Hepatocyte (in vitro differentiated cells): Measurements from ENCODE around the gene KDM1B. TPM values are rescaled to one million over a fixed set of nuclear protein-coding genes. Genes with fewer than 3 reads are reported as not detected.
A peak's percentile ranks its signal among the peaks of the same experiment; 100 is the strongest.

ENCODE experiments used
- DNase-seq: peaks from one replicate; pipeline ENCODE4 v3.0.0-alpha.2; 2016; ENCODE audit warnings: low spot score
- H2AFZ ChIP-seq: fragments of 200-600 bp; sonication (generic); 2 replicates; pipeline ENCODE4 v1.6.0; 2016; ENCODE audit warnings: antibody characterized with exemption, mild to moderate bottlenecking
- H3K27ac ChIP-seq: fragments of 200-600 bp; sonication (generic); 2 replicates; pipeline ENCODE4 v1.5.1; 2016; ENCODE audit warnings: mild to moderate bottlenecking
- H3K27me3 ChIP-seq: fragments of 200-600 bp; sonication (generic); 2 replicates; pipeline ENCODE4 v1.6.1; 2016
- H3K36me3 ChIP-seq: fragments of 200-600 bp; sonication (generic); replicated peaks from 2 replicates; pipeline ENCODE4 v1.5.1; 2016; ENCODE audit warnings: low read depth; ENCODE audit not compliant: insufficient read depth
- H3K4me1 ChIP-seq: fragments of 200-600 bp; sonication (generic); 2 replicates; pipeline ENCODE4 v1.5.1; 2016; ENCODE audit warnings: mild to moderate bottlenecking, moderate library complexity; ENCODE audit not compliant: insufficient read depth
- H3K4me2 ChIP-seq: fragments of 200-600 bp; sonication (generic); 2 replicates; pipeline ENCODE4 v1.6.0; 2016
- H3K4me3 ChIP-seq: fragments of 200-600 bp; sonication (generic); 2 replicates; pipeline ENCODE4 v1.5.1; 2016; ENCODE audit warnings: mild to moderate bottlenecking
- H3K79me2 ChIP-seq: fragments of 200-600 bp; sonication (generic); 2 replicates; pipeline ENCODE4 v1.6.0; 2017; ENCODE audit warnings: mild to moderate bottlenecking
- H3K9me2 ChIP-seq: fragments of 200-600 bp; sonication (generic); replicated peaks from 2 replicates; pipeline ENCODE4 v1.6.0; 2017; ENCODE audit warnings: mild to moderate bottlenecking; ENCODE audit not compliant: insufficient read depth
- H3K9me3 ChIP-seq: fragments of 200-600 bp; sonication (generic); 2 replicates; pipeline ENCODE4 v1.5.1; 2016; ENCODE audit warnings: low read depth, mild to moderate bottlenecking
- H4K20me1 ChIP-seq: fragments of 200-600 bp; sonication (generic); 2 replicates; pipeline ENCODE4 v1.6.0; 2016; ENCODE audit warnings: mild to moderate bottlenecking; ENCODE audit not compliant: insufficient read depth, poor library complexity, severe bottlenecking
- EZH2 ChIP-seq: fragments of 200-600 bp; sonication (generic); IDR thresholded peaks from 2 replicates; pipeline ENCODE4 v1.6.1; 2016; ENCODE audit warnings: antibody characterized with exemption, mild to moderate bottlenecking, borderline replicate concordance
- EZH2phosphoT487 ChIP-seq: fragments of 200-600 bp; sonication (generic); IDR thresholded peaks from one replicate; pipeline ENCODE4 v1.6.1; 2018; ENCODE audit warnings: antibody characterized with exemption, mild to moderate bottlenecking, low read depth, moderate library complexity; ENCODE audit not compliant: unreplicated experiment, severe bottlenecking
- WGBS: methylation state at CpG from one replicate; pipeline ENCODE4 v1.1.6; 2016; ENCODE audit warnings: low lambda C conversion rate; ENCODE audit errors: missing lambda C conversion rate; 5-methylcytosine and 5-hydroxymethylcytosine counted together
- polyA plus RNA-seq: library from polyadenylated mRNA; unstranded; fragments of >200 nt; fragmentation: Nextera tagmentation; extraction: Ambion mirVana; gene quantifications from 2 replicates; pipeline ENCODE4 v1.2.1, GENCODE V29; 2016
- total RNA-seq: library from RNA; depleted of rRNA; stranded (reverse); fragments of >200 nt; gene quantifications from 2 replicates; pipeline ENCODE4 v1.2.3, GENCODE V29; 2014
- TF ChIP-seq, protein P1 (sequence below): fragments of 200-600 bp; sonication (generic); IDR thresholded peaks from 2 replicates; pipeline ENCODE4 v1.5.1; 2016; ENCODE audit warnings: antibody characterized with exemption, mild to moderate bottlenecking; ENCODE audit not compliant: poor library complexity

The KDM1B gene
- total and polyA plus RNA-seq, 2 experiments from 2014 or later, result 5.9 to 9.1 TPM

DNA sequence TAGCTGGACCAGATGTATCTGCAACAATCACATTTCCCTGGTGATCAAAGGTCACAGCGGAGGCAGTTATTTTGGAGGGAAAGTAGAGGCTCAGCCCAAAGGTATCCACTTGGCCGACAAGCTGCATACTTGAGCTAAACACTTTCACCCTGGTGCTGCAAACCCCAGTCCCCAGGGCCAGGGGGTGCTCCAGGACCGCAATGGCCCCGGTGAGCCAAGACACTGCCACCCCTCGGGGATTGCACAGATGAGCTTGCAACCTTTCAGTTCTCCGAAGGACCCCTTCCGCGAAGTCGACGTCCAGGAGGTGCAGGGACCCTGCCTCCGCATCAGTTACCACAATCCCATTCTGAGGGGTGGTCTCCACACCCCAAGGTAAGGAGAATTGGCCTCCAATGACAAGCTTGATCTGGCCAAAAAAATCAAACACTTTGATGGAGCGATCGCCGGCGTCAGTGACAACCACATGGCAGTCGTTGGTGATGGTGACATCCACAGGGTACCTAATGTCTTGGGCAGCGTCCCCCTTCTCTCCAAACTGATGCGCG is 33.6 kb upstream of the KDM1B start:
- no peaks in the 10 kb centered on the region for H4K20me1 ChIP-seq
- H3K4me3 ChIP-seq, result no peak overlapping the region
- H2AFZ ChIP-seq, result no peak overlapping the region
- no peak for TF ChIP-seq EZH2
- TF ChIP-seq, protein P1, sequence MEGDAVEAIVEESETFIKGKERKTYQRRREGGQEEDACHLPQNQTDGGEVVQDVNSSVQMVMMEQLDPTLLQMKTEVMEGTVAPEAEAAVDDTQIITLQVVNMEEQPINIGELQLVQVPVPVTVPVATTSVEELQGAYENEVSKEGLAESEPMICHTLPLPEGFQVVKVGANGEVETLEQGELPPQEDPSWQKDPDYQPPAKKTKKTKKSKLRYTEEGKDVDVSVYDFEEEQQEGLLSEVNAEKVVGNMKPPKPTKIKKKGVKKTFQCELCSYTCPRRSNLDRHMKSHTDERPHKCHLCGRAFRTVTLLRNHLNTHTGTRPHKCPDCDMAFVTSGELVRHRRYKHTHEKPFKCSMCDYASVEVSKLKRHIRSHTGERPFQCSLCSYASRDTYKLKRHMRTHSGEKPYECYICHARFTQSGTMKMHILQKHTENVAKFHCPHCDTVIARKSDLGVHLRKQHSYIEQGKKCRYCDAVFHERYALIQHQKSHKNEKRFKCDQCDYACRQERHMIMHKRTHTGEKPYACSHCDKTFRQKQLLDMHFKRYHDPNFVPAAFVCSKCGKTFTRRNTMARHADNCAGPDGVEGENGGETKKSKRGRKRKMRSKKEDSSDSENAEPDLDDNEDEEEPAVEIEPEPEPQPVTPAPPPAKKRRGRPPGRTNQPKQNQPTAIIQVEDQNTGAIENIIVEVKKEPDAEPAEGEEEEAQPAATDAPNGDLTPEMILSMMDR, result no peak
- TF ChIP-seq EZH2phosphoT487, result no peak
- DNase-seq, result no peak
- peak overlapping the region; percentile 92 for H3K4me2 ChIP-seq
- WGBS, result 93% methylated on average over 19 of the region's 19 CpGs
- H3K4me1 ChIP-seq, result peaks cover 5% of the 10 kb centered on the region
- H3K27ac ChIP-seq, result no peak overlapping the region
- H3K79me2 ChIP-seq, result no peaks in the 10 kb centered on the region
- no peaks in the 10 kb centered on the region for H3K27me3 ChIP-seq
- no peaks in the 10 kb centered on the region for H3K9me3 ChIP-seq
- H3K9me2 ChIP-seq, result no peaks in the 10 kb centered on the region
- H3K36me3 ChIP-seq, result no peaks in the 10 kb centered on the region

DNA sequence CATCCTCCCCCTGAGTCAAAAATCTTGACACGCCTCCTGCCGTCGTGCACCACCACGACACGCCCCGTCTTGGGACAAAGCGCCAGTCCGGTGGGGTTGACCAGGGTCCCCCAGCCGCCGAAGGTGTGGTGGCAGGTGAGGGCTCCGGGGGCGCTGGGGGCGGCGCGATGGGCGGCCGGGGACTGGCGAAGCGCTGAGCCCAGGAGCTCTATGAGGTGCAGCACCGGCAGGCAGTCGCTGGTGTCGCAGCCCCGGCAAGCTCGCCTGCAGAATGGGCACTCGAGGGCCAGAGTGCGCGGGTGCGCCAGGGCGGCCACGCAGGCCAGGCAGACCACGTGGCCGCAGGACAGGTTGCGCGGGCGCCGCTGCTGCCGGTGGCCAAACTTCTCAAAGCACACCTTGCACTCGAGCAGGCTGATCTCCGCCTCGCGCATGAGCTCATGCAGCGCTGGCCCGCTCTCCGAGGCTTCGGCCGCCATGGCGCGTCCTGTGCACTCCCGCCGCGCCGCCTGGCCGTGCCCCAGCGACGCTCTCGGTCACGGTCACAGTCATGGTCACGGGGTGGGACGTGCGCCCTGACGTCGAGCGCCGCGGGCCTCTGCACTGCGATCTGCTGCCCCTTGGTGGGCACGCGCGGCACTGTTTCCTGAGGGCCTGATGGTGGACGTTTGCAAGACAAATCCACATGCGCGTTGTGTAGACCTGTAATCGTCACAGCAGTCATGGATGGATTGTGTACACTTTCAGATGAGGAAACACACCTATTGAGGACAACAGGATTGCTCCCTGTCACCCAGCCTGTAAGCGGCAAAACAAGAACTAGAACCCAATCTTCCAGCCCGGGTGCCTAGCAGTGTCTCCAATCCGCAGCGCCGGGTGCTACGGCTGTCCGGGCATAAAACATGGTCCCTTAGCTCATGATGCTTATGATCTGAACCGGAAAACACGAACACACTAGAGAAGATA is 32.8 kb upstream of the KDM1B start, which contains the start of gene NHLRC1:
Gene NHLRC1, minus strand, starts transcription at position 550 of the 966 bp plus-strand sequence. Its CDS starts 71 bp downstream, at position 479.
- no peaks in the 10 kb centered on the region for H3K9me3 ChIP-seq
- H2AFZ ChIP-seq, result peak within 1 kb of the TSS; percentile 96
- no peaks in the 10 kb centered on the region for H3K9me2 ChIP-seq
- H3K79me2 ChIP-seq, result no peaks in the 10 kb centered on the region
- H3K4me1 ChIP-seq, result peaks cover 5% of the 10 kb centered on the region
- no peaks in the 10 kb centered on the region for H4K20me1 ChIP-seq
- peak within 1 kb of the TSS; percentile 43 for H3K4me3 ChIP-seq
- WGBS, result 42% methylated on average over 73 of the region's 82 CpGs
- H3K36me3 ChIP-seq, result no peaks in the 10 kb centered on the region
- H3K27ac ChIP-seq, result no peak within 1 kb of the TSS
- no peaks in the 10 kb centered on the region for H3K27me3 ChIP-seq
- no peak for TF ChIP-seq EZH2
- TF ChIP-seq, protein P1, result peak; percentile 97
- peak within 1 kb of the TSS; percentile 92 for H3K4me2 ChIP-seq
- peak; percentile 93 for DNase-seq

DNA sequence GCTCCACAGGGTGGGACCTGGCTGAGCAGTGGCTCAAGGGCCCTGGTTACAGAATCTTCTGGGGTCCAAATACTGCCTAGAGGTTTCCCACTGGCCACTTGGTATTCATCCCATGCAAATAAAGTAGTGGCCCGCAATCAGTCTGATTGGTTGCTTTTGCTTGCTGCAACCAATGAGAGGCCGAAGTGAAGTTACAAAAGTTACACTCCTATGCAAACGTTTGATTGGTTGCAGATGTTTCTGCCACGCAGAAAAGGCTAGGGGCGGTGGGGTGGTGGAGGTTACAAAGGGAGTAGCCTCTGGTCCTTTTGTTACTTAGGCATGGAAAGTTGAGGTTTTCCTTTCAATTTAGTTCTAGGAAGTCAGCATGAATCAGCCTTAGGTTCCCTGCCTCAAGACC is 29.1 kb upstream of the KDM1B start:
- Histone ChIP-seq H3K27ac (no peak overlapping the region), H3K9me3 (no peaks in the 10 kb centered on the region), H3K4me3 (no peak overlapping the region), H3K4me1 (peaks cover 5% of the 10 kb centered on the region), H3K27me3 (no peaks in the 10 kb centered on the region), H3K79me2 (no peaks in the 10 kb centered on the region), H3K9me2 (no peaks in the 10 kb centered on the region), H4K20me1 (no peaks in the 10 kb centered on the region), H3K36me3 (no peaks in the 10 kb centered on the region), H2AFZ (no peak overlapping the region), H3K4me2 (no peak overlapping the region)
- DNase-seq, result no peak
- TF ChIP-seq EZH2phosphoT487, result no peak
- TF ChIP-seq, protein P1, result no peak
- WGBS, result 69% methylated on average over 5 of the region's 5 CpGs
